HG02981 (cell line): ENCODE data around the gene MFRP.

Experiments
- ATAC-seq: cut with Tn5 transposase; IDR thresholded peaks from one replicate; pipeline ENCODE4 v1.9.1; 2021; ENCODE audit warnings: mild to moderate bottlenecking, moderate library complexity; ENCODE audit not compliant: unreplicated experiment

MFRP gene

GRCh38 chr11:119298726-119299125, 47.8 kb downstream of the MFRP start:
- no peak for ATAC-seq

GRCh38 chr11:119297938-119298337, 48.6 kb downstream of the MFRP start:
- ATAC-seq: no peak

- ATAC-seq: no peak
These were observed 51.3 kb downstream of the MFRP start for GRCh38 chr11:119295178-119295577.

- ATAC-seq: no peak
These were observed 53.0 kb downstream of the MFRP start for GRCh38 chr11:119293461-119293860.

GRCh38 chr11:119290894-119291497, 55.5 kb downstream of the MFRP start:
- no peak for ATAC-seq
